K562 (cell line): ENCODE results near the gene VRK1. TPM values are rescaled to one million over a fixed set of nuclear protein-coding genes. Genes with fewer than 3 reads are reported as not detected.

Experiments used
- ARHGAP35 ChIP-seq: fragments of 450-650 bp; IDR thresholded peaks from 2 replicates; pipeline ENCODE4 v1.6.1; 2018; ENCODE audit not compliant: partially characterized antibody
- ATF1 ChIP-seq, 2 experiments: fragments of 450-650 bp in 1 of 2; IDR thresholded peaks; 2 replicates each; pipeline ENCODE4 v1.6.1; 2016; ENCODE audit warnings: missing compliant biosample characterization in 1 of 2, missing genetic modification characterization in 1 of 2
- BRF1 ChIP-seq: IDR thresholded peaks from 3 replicates; pipeline ENCODE4 v1.6.1; 2011; ENCODE audit warnings: borderline replicate concordance, mild to moderate bottlenecking; ENCODE audit not compliant: insufficient read length; ENCODE audit errors: extremely low read depth
- CBX8 ChIP-seq: fragments of 200-600 bp; sonication (generic); IDR thresholded peaks from 2 replicates; pipeline ENCODE4 v1.6.1; 2012; ENCODE audit warnings: borderline replicate concordance, mixed run types, low read depth, mild to moderate bottlenecking, moderate library complexity, mixed read lengths, low read length, control low read depth, inconsistent platforms; ENCODE audit not compliant: poor library complexity, severe bottlenecking; ENCODE audit errors: extremely low read depth
- ELF1 ChIP-seq: fragments of 200-800 bp; sonication (Bioruptor generic); IDR thresholded peaks from 2 replicates; pipeline ENCODE4 v1.6.1; 2016; ENCODE audit warnings: missing genetic modification characterization, missing compliant biosample characterization
- GTF3C2 ChIP-seq: IDR thresholded peaks from 3 replicates; pipeline ENCODE4 v1.6.1; 2011; ENCODE audit warnings: borderline replicate concordance, mild to moderate bottlenecking, moderate library complexity; ENCODE audit not compliant: insufficient read length; ENCODE audit errors: extremely low read depth
- HDAC3 ChIP-seq: fragments of 450-650 bp; IDR thresholded peaks from 2 replicates; pipeline ENCODE4 v1.6.1; 2018; ENCODE audit warnings: borderline replicate concordance, mild to moderate bottlenecking, moderate library complexity; ENCODE audit not compliant: partially characterized antibody
- HES1 ChIP-seq: fragments of 450-650 bp; IDR thresholded peaks from 2 replicates; pipeline ENCODE4 v1.6.1; 2016; ENCODE audit warnings: low read depth, mild to moderate bottlenecking, moderate library complexity
- HMG20A ChIP-seq: fragments of 450-650 bp; formaldehyde crosslinking; conservative IDR thresholded peaks from 2 replicates; pipeline ENCODE4 v1.4.0; 2020; ENCODE audit warnings: mild to moderate bottlenecking, mixed read lengths
- HNRNPLL ChIP-seq: fragments of 200-400 bp; formaldehyde crosslinking; IDR thresholded peaks from 2 replicates; pipeline ENCODE4 v1.6.1; 2017; ENCODE audit warnings: low read length, low read depth, mild to moderate bottlenecking; ENCODE audit not compliant: poor library complexity, severe bottlenecking
- HOXB6 ChIP-seq: fragments of 250-450 bp; sonication (Bioruptor Pico); IDR thresholded peaks from 2 replicates; pipeline ENCODE4 v1.5.1; 2022; ENCODE audit warnings: mild to moderate bottlenecking, borderline replicate concordance
- MAFF ChIP-seq: IDR thresholded peaks from 2 replicates; pipeline ENCODE4 v1.6.1; 2012; ENCODE audit warnings: low read length, improper control_type of control experiment
- PCBP1 ChIP-seq: fragments of 200-400 bp; formaldehyde crosslinking; IDR thresholded peaks from 2 replicates; pipeline ENCODE4 v1.6.1; 2018; ENCODE audit warnings: mild to moderate bottlenecking, low read depth, low read length; ENCODE audit not compliant: poor library complexity, severe bottlenecking
- RAD21 ChIP-seq, 2 experiments: fragments of 250-450 bp in 1 of 2; fragments of 450-650 bp in 1 of 2; sonication (Bioruptor Pico) in 1 of 2; formaldehyde crosslinking in 1 of 2; IDR thresholded peaks in 1 of 2; conservative IDR thresholded peaks in 1 of 2; 2 replicates each; pipeline versions ENCODE4 v1.4.0 to v1.8.0; 2020 to 2022; ENCODE audit warnings: mild to moderate bottlenecking in 2 of 2, moderate library complexity in 1 of 2
- SMAD4 ChIP-seq: fragments of 250-450 bp; sonication (Bioruptor Pico); conservative IDR thresholded peaks from 2 replicates; pipeline ENCODE4 v1.8.0; 2021; ENCODE audit warnings: inconsistent platforms, mild to moderate bottlenecking, moderate library complexity
- SMARCE1 ChIP-seq: fragments of 450-650 bp; IDR thresholded peaks from 2 replicates; pipeline ENCODE4 v1.7.1; 2016; ENCODE audit warnings: mild to moderate bottlenecking
- TBP ChIP-seq: optimal IDR thresholded peaks from 2 replicates; pipeline ENCODE3; 2011; ENCODE audit warnings: low read depth, low read length, improper control_type of control experiment
- TCFL5 ChIP-seq: fragments of 250-450 bp; sonication (Bioruptor Pico); conservative IDR thresholded peaks from 2 replicates; pipeline ENCODE4 v1.6.1; 2021; ENCODE audit warnings: mild to moderate bottlenecking, moderate library complexity, matching md5 sums
- TEAD1 ChIP-seq, 2 experiments: fragments of 450-650 bp in 1 of 2; sonication (generic) in 1 of 2; formaldehyde crosslinking; IDR thresholded peaks; 2 replicates each; pipeline versions ENCODE4 v1.4.0 to v1.8.0; 2020 to 2022; ENCODE audit warnings: mild to moderate bottlenecking in 2 of 2, missing genetic modification reagents in 1 of 2
- THRAP3 ChIP-seq: fragments of 450-650 bp; IDR thresholded peaks from 2 replicates; pipeline ENCODE4 v1.6.1; 2016; ENCODE audit warnings: mild to moderate bottlenecking, inconsistent platforms, borderline replicate concordance
- ZBTB12 ChIP-seq: fragments of 250-450 bp; sonication (Bioruptor Pico); IDR thresholded peaks from 2 replicates; pipeline ENCODE4 v1.4.0; 2020
- ZSCAN32 ChIP-seq: fragments of 450-650 bp; formaldehyde crosslinking; IDR thresholded peaks from 2 replicates; pipeline ENCODE4 v1.4.0; 2020; ENCODE audit warnings: mild to moderate bottlenecking, moderate library complexity
- polyA plus RNA-seq, 8 experiments: library from polyadenylated mRNA; depleted of rRNA in 4 of 8; stranded (reverse) in 5 of 8; unstranded in 3 of 8; fragments of >200 nt; fragmentation: Nextera tagmentation in 2 of 8; fragmentation: Illumina TruSeq in 1 of 8; extraction: Ambion mirVana in 2 of 8; extraction: Trizol in 1 of 8; gene quantifications; 2 replicates each; pipeline versions ENCODE4 v1.2.1 to v1.2.3, GENCODE V29; 2011 to 2014; ENCODE audit warnings: inconsistent platforms in 1 of 8, missing spikeins in 1 of 8
- total RNA-seq, 7 experiments: library from RNA; depleted of rRNA in 6 of 7; stranded (reverse); fragments of >200 nt in 6 of 7; fragmentation: Illumina TruSeq in 2 of 7; extraction: Trizol in 2 of 7; gene quantifications; 2 replicates each; pipeline versions ENCODE4 v1.2.1 to v1.2.3, GENCODE V29; 2011 to 2021; ENCODE audit warnings: low replicate concordance in 1 of 7

Gene VRK1
- total and polyA plus RNA-seq, 9 of the 15 experiments (the other 6 are each of a cell fraction or from before 2014, with no cell fraction given), result 83.6 to 177 (median 116) TPM

- TF ChIP-seq GTF3C2, result no peak
- TF ChIP-seq ATF1 (CRISPR knock-in tag; IDR thresholded peaks at IDR 0.05), result no peak
- peak; percentile 86 for TF ChIP-seq ATF1 (tag; IDR thresholded peaks at IDR 0.05)
- peak; percentile 75 for TF ChIP-seq SMAD4 (CRISPR knock-in tag)
- peak; percentile 67 for TF ChIP-seq ELF1 (tag)
- peak; percentile 55; the same call in 1 of the 2 replicates for TF ChIP-seq ZBTB12 (CRISPR knock-in tag)
- no peak for TF ChIP-seq TCFL5
- no peak for TF ChIP-seq SMARCE1
- TF ChIP-seq HOXB6 (CRISPR knock-in tag), result no peak
- no peak for TF ChIP-seq THRAP3
- TF ChIP-seq HES1, result no peak
- TF ChIP-seq ARHGAP35, result no peak
- no peak for TF ChIP-seq CBX8
- no peak for TF ChIP-seq HDAC3
- 0 out of 4 replicates have a peak, but pooled peaks of 1 of the 2 experiments have one; percentile 26 for TF ChIP-seq TEAD1 (CRISPR knock-in tag; IDR thresholded peaks at IDR 0.05)
- no peak for TF ChIP-seq HMG20A
- peak; percentile 97 for TF ChIP-seq HNRNPLL
- TF ChIP-seq TBP, result peak; percentile 78
- TF ChIP-seq ZSCAN32 (CRISPR knock-in tag), result no peak
- no peak for TF ChIP-seq MAFF
- no peak for TF ChIP-seq PCBP1
- TF ChIP-seq RAD21 (CRISPR knock-in tag; conservative IDR thresholded peaks at IDR 0.05 in 1 of 2, IDR thresholded peaks at IDR 0.05 in 1 of 2), result no peak
- TF ChIP-seq BRF1, result no peak
These were observed at the start of gene VRK1 (continued) for GRCh38 chr14:96796851-96797581.
